Neural cell (in vitro differentiated cells): ENCODE measurements around the gene RBMS2. TPM values are rescaled to one million over a fixed set of nuclear protein-coding genes. Genes with fewer than 3 reads are reported as not detected.

ENCODE experiments used
- H2AFZ ChIP-seq: fragments of 200-600, 300-800 bp; sonication (generic), shearing (Covaris generic); 2 replicates; pipeline ENCODE4 v1.6.0; 2014; ENCODE audit warnings: low read depth, mild to moderate bottlenecking, antibody characterized with exemption, low read length, moderate library complexity
- H3F3A ChIP-seq: fragments of 200-600 bp; shearing (Covaris generic); 2 replicates; pipeline ENCODE4 v1.6.1; 2016; ENCODE audit warnings: mild to moderate bottlenecking, moderate library complexity, mixed read lengths, antibody characterized with exemption, low read length; ENCODE audit not compliant: insufficient read depth, poor library complexity, severe bottlenecking
- H3K27ac ChIP-seq: fragments of 200-600, 300-800 bp; sonication (generic), shearing (Covaris generic); 2 replicates; pipeline ENCODE4 v1.5.1; 2014; ENCODE audit warnings: mild to moderate bottlenecking, low read length, moderate library complexity
- H3K27me3 ChIP-seq: fragments of 300-800, 200-600 bp; sonication (generic), shearing (Covaris generic); 2 replicates; pipeline ENCODE4 v1.6.0; 2014; ENCODE audit warnings: mild to moderate bottlenecking, low read depth, low read length, moderate library complexity; ENCODE audit not compliant: insufficient read depth
- H3K36me3 ChIP-seq: fragments of 300-800, 200-600 bp; sonication (generic), shearing (Covaris generic); 2 replicates; pipeline ENCODE4 v1.5.1; 2014; ENCODE audit warnings: mild to moderate bottlenecking, antibody characterized with exemption, low read length, moderate library complexity; ENCODE audit not compliant: insufficient read depth
- H3K4me2 ChIP-seq: fragments of 300-800, 200-600 bp; sonication (generic), shearing (Covaris generic); 2 replicates; pipeline ENCODE4 v1.6.0; 2014; ENCODE audit warnings: mild to moderate bottlenecking, low read length
- H3K4me3 ChIP-seq: fragments of 300-800, 200-600 bp; sonication (generic), shearing (Covaris generic); 2 replicates; pipeline ENCODE4 v1.5.1; 2014; ENCODE audit warnings: mild to moderate bottlenecking, low read length, moderate library complexity
- H3K79me2 ChIP-seq: fragments of 200-600 bp; shearing (Covaris generic); replicated peaks from 2 replicates; pipeline ENCODE4 v1.6.0; 2014; ENCODE audit warnings: mild to moderate bottlenecking, low read length, moderate library complexity; ENCODE audit not compliant: insufficient read depth
- H3K9ac ChIP-seq: fragments of 300-800, 200-600 bp; sonication (generic), shearing (Covaris generic); 2 replicates; pipeline ENCODE4 v1.6.1; 2016; ENCODE audit warnings: mild to moderate bottlenecking, low read length, mixed read lengths
- H3K9me2 ChIP-seq: fragments of 200-600 bp; shearing (Covaris generic); 2 replicates; pipeline ENCODE4 v1.6.1; 2016; ENCODE audit warnings: mild to moderate bottlenecking, low read length, mixed read lengths; ENCODE audit not compliant: insufficient read depth
- H3K9me3 ChIP-seq: fragments of 200-600, 300-800 bp; sonication (generic), shearing (Covaris generic); 2 replicates; pipeline ENCODE4 v1.6.1; 2016; ENCODE audit warnings: mild to moderate bottlenecking, mixed run types, low read length, moderate library complexity, mixed read lengths
- H4K20me1 ChIP-seq: fragments of 200-600 bp; shearing (Covaris generic); 2 replicates; pipeline ENCODE4 v1.6.1; 2016; ENCODE audit warnings: mild to moderate bottlenecking, mixed run types; ENCODE audit not compliant: insufficient read depth
- EP300 ChIP-seq: fragments of 450-650 bp; conservative IDR thresholded peaks from 2 replicates; pipeline ENCODE4 v1.6.1; 2014; ENCODE audit warnings: antibody characterized with exemption, mild to moderate bottlenecking, moderate library complexity; ENCODE audit not compliant: poor library complexity, severe bottlenecking
- EZH2 ChIP-seq: fragments of 200-600, 300-800 bp; shearing (Covaris generic), sonication (generic); IDR thresholded peaks from 2 replicates; pipeline ENCODE4 v1.6.1; 2014; ENCODE audit warnings: antibody characterized with exemption, low read length, borderline replicate concordance, mild to moderate bottlenecking; ENCODE audit not compliant: insufficient read depth, poor library complexity, severe bottlenecking
- MXI1 ChIP-seq: fragments of 450-650 bp; conservative IDR thresholded peaks from 2 replicates; pipeline ENCODE4 v1.6.1; 2014; ENCODE audit warnings: antibody characterized with exemption, mild to moderate bottlenecking; ENCODE audit not compliant: poor library complexity, severe bottlenecking
- POLR2AphosphoS5 ChIP-seq: IDR thresholded peaks from 2 replicates; pipeline ENCODE4 v1.6.1; 2012
- RAD21 ChIP-seq: fragments of 450-650 bp; conservative IDR thresholded peaks from 2 replicates; pipeline ENCODE4 v1.6.1; 2014; ENCODE audit warnings: antibody characterized with exemption, mild to moderate bottlenecking, moderate library complexity
- SMC3 ChIP-seq: fragments of 450-650 bp; conservative IDR thresholded peaks from 2 replicates; pipeline ENCODE4 v1.6.1; 2014; ENCODE audit warnings: antibody characterized with exemption, mild to moderate bottlenecking, moderate library complexity; ENCODE audit not compliant: poor library complexity
- TAF1 ChIP-seq: IDR thresholded peaks from 2 replicates; pipeline ENCODE4 v1.6.1; 2012; ENCODE audit warnings: low read depth
- polyA plus RNA-seq: library from polyadenylated mRNA; depleted of rRNA; stranded (reverse); fragments of >200 nt; gene quantifications from 2 replicates; pipeline ENCODE4 v1.2.3, GENCODE V29; 2014
- TF ChIP-seq, protein P1 (sequence below): IDR thresholded peaks from 2 replicates; pipeline ENCODE4 v1.6.1; 2012; ENCODE audit warnings: borderline replicate concordance
- TF ChIP-seq, protein P2 (sequence below): fragments of 450-650 bp; IDR thresholded peaks from 2 replicates; pipeline ENCODE4 v1.5.1; 2014; ENCODE audit warnings: antibody characterized with exemption, mild to moderate bottlenecking, moderate library complexity; ENCODE audit not compliant: poor library complexity, severe bottlenecking

Gene RBMS2
- polyA plus RNA-seq, 1 donor from 2014 or later, result 2.4 TPM

DNA sequence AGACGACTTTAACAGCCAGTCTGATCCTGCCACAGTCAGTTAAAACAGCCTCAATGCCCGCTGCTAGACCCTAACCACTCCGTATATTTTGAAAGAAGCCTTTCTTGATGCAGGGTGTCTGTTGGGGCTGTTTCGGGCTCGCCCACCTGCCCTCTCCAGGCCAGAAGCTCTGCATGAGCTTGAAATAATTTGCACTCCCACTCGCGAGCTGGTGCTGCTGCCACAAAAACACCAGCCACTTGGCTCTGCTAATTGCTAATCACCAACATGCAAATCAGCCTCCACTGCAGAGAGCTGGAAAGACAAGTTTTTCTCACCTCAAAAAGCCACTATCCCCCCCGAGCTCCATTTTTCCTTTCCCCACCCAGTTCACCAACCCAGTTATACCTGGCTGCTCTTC lies 93.0 kb downstream of the RBMS2 start:
- no peaks in the 10 kb centered on the region for H4K20me1 ChIP-seq
- no peak overlapping the region for H3K27ac ChIP-seq
- H3K4me2 ChIP-seq, result no peak overlapping the region
- H3K36me3 ChIP-seq, result peaks cover 24% of the 10 kb centered on the region
- no peak overlapping the region for H3K4me3 ChIP-seq
- H2AFZ ChIP-seq, result no peak overlapping the region
- no peak overlapping the region for H3K9ac ChIP-seq
- H3K9me2 ChIP-seq, result no peaks in the 10 kb centered on the region
- TF ChIP-seq, protein P1, sequence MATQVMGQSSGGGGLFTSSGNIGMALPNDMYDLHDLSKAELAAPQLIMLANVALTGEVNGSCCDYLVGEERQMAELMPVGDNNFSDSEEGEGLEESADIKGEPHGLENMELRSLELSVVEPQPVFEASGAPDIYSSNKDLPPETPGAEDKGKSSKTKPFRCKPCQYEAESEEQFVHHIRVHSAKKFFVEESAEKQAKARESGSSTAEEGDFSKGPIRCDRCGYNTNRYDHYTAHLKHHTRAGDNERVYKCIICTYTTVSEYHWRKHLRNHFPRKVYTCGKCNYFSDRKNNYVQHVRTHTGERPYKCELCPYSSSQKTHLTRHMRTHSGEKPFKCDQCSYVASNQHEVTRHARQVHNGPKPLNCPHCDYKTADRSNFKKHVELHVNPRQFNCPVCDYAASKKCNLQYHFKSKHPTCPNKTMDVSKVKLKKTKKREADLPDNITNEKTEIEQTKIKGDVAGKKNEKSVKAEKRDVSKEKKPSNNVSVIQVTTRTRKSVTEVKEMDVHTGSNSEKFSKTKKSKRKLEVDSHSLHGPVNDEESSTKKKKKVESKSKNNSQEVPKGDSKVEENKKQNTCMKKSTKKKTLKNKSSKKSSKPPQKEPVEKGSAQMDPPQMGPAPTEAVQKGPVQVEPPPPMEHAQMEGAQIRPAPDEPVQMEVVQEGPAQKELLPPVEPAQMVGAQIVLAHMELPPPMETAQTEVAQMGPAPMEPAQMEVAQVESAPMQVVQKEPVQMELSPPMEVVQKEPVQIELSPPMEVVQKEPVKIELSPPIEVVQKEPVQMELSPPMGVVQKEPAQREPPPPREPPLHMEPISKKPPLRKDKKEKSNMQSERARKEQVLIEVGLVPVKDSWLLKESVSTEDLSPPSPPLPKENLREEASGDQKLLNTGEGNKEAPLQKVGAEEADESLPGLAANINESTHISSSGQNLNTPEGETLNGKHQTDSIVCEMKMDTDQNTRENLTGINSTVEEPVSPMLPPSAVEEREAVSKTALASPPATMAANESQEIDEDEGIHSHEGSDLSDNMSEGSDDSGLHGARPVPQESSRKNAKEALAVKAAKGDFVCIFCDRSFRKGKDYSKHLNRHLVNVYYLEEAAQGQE, result no peak
- TF ChIP-seq TAF1 (no peak), SMC3 (no peak), RAD21 (no peak), POLR2AphosphoS5 (no peak), EP300 (no peak), EZH2 (no peak), MXI1 (no peak)
- TF ChIP-seq, protein P2, sequence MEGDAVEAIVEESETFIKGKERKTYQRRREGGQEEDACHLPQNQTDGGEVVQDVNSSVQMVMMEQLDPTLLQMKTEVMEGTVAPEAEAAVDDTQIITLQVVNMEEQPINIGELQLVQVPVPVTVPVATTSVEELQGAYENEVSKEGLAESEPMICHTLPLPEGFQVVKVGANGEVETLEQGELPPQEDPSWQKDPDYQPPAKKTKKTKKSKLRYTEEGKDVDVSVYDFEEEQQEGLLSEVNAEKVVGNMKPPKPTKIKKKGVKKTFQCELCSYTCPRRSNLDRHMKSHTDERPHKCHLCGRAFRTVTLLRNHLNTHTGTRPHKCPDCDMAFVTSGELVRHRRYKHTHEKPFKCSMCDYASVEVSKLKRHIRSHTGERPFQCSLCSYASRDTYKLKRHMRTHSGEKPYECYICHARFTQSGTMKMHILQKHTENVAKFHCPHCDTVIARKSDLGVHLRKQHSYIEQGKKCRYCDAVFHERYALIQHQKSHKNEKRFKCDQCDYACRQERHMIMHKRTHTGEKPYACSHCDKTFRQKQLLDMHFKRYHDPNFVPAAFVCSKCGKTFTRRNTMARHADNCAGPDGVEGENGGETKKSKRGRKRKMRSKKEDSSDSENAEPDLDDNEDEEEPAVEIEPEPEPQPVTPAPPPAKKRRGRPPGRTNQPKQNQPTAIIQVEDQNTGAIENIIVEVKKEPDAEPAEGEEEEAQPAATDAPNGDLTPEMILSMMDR, result no peak
- H3K79me2 ChIP-seq, result peaks cover 28% of the 10 kb centered on the region
- no peaks in the 10 kb centered on the region for H3K9me3 ChIP-seq
- H3F3A ChIP-seq, result no peaks in the 10 kb centered on the region
- no peaks in the 10 kb centered on the region for H3K27me3 ChIP-seq

DNA sequence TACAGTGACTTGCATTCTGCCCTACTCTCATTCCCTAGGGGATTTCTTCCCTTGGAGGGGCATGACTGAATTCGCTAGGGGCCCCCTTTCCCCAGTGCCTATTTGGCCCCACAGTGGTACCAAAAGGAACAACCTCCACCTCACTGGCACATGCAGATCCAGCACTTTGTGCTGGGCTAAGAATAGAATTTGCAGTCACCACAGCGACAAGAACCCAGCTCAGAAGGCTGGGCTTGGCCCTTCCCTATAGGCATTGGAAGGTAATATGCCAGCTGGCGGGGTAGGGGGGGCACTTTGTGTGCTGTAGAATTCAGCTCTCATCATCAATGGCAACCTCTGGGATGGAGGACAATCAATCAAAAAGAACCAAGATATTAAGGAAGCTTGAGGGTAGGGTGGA lies 94.6 kb downstream of the RBMS2 start:
- Histone ChIP-seq H3K9me2 (no peaks in the 10 kb centered on the region), H3K4me3 (no peak overlapping the region), H2AFZ (no peak overlapping the region), H4K20me1 (no peaks in the 10 kb centered on the region), H3K9ac (no peak overlapping the region), H3K27ac (no peak overlapping the region), H3K27me3 (no peaks in the 10 kb centered on the region), H3F3A (no peaks in the 10 kb centered on the region), H3K9me3 (no peaks in the 10 kb centered on the region), H3K36me3 (peaks cover 16% of the 10 kb centered on the region), H3K4me2 (no peak overlapping the region), H3K79me2 (peaks cover 38% of the 10 kb centered on the region)
- TF ChIP-seq SMC3 (no peak), TAF1 (no peak), EZH2 (no peak), POLR2AphosphoS5 (no peak), MXI1 (no peak), RAD21 (no peak), EP300 (no peak)
- TF ChIP-seq, protein P2, result no peak
- TF ChIP-seq, protein P1, result no peak
